H1 (cell line): ENCODE data around the gene ST6GALNAC3. TPM values are rescaled to one million over a fixed set of nuclear protein-coding genes. Genes with fewer than 3 reads are reported as not detected.

Experiments used
- CTCF ChIA-PET: fragments of 300-600 bp; sonication (Branson Sonifier 250); formaldehyde crosslinking; loops from one replicate; lab custom pipeline; 2021; ENCODE audit not compliant: partially characterized antibody; lab: Charles Lee
- POLR2A ChIA-PET: fragments of 300-600 bp; sonication (Branson Sonifier 250); formaldehyde crosslinking; loops from one replicate; lab custom pipeline; 2021; ENCODE audit warnings: inconsistent platforms; ENCODE audit not compliant: partially characterized antibody; lab: Charles Lee
- DNase-seq, 2 experiments: peaks; one replicate each; pipeline versions ENCODE4 v3.0.0 to v3.0.0-alpha.2; 2010 to 2022; ENCODE audit warnings: low spot score in 2 of 2, low read depth in 1 of 2, mixed read lengths in 1 of 2
- FAIRE-seq: peaks from 2 replicates; lab custom pipeline; 2011; peaks lifted over from hg19 to GRCh38; lab: Jason Lieb, UNC
- H2AFZ ChIP-seq: 2 replicates; pipeline ENCODE4 v1.8.1; 2012; ENCODE audit warnings: low read length, inconsistent platforms
- H2AK5ac ChIP-seq: 2 replicates; pipeline ENCODE4 v1.6.1; 2013; ENCODE audit warnings: low read depth, low read length
- H2BK120ac ChIP-seq: replicated peaks from 2 replicates; pipeline ENCODE3; 2013; ENCODE audit warnings: low read depth, low read length, inconsistent platforms
- H2BK12ac ChIP-seq: 2 replicates; pipeline ENCODE4 v1.6.1; 2013; ENCODE audit warnings: low read depth, low read length
- H2BK15ac ChIP-seq: 2 replicates; pipeline ENCODE4 v1.6.1; 2013; ENCODE audit warnings: low read length
- H2BK20ac ChIP-seq: 2 replicates; pipeline ENCODE4 v1.6.1; 2013; ENCODE audit warnings: low read length
- H2BK5ac ChIP-seq: 2 replicates; pipeline ENCODE4 v1.6.1; 2013; ENCODE audit warnings: low read depth, low read length
- H3K14ac ChIP-seq: 2 replicates; pipeline ENCODE4 v1.6.1; 2013; ENCODE audit warnings: inconsistent platforms; ENCODE audit not compliant: insufficient read length
- H3K18ac ChIP-seq: 2 replicates; pipeline ENCODE4 v1.6.1; 2013; ENCODE audit warnings: low read length; ENCODE audit errors: extremely low read depth
- H3K23ac ChIP-seq: 2 replicates; pipeline ENCODE4 v1.6.1; 2013; ENCODE audit warnings: inconsistent platforms; ENCODE audit not compliant: insufficient read length
- H3K23me2 ChIP-seq: 2 replicates; pipeline ENCODE4 v1.6.1; 2013; ENCODE audit warnings: low read depth, low read length
- H3K27ac ChIP-seq: 2 replicates; pipeline ENCODE4 v1.6.1; 2011; ENCODE audit warnings: low read depth, low read length, inconsistent platforms
- H3K27me3 ChIP-seq, 4 experiments: replicated peaks in 1 of 4; 1 replicate in 1 of 4; 2 replicates in 3 of 4; pipeline versions ENCODE4 v1.6.1 to v1.8.1; 2011 to 2013; ENCODE audit warnings: low read length in 3 of 4, mild to moderate bottlenecking in 3 of 4, inconsistent platforms in 2 of 4, mixed read lengths in 2 of 4, moderate library complexity in 1 of 4; ENCODE audit not compliant: control insufficient read depth in 3 of 4, insufficient read depth in 3 of 4; ENCODE audit errors: extremely low read depth in 1 of 4
- H3K36me3 ChIP-seq, 4 experiments: 2 replicates each; pipeline versions ENCODE4 v1.6.1 to v1.8.1; 2011 to 2013; ENCODE audit warnings: mild to moderate bottlenecking in 4 of 4, low read length in 3 of 4, moderate library complexity in 2 of 4, control low read depth in 1 of 4, inconsistent platforms in 1 of 4; ENCODE audit not compliant: insufficient read depth in 4 of 4, control insufficient read depth in 2 of 4
- H3K4ac ChIP-seq: replicated peaks from 2 replicates; pipeline ENCODE3; 2013; ENCODE audit warnings: low read length, low read depth, mixed read lengths, inconsistent platforms; ENCODE audit not compliant: insufficient read length
- H3K4me1 ChIP-seq, 4 experiments: replicated peaks in 1 of 4; 1 replicate in 1 of 4; 2 replicates in 3 of 4; pipeline versions ENCODE4 v1.6.1 to v1.8.1; 2011 to 2013; ENCODE audit warnings: low read length in 3 of 4, inconsistent platforms in 2 of 4, mixed read lengths in 1 of 4; ENCODE audit not compliant: insufficient read depth in 4 of 4, control insufficient read depth in 3 of 4
- H3K4me2 ChIP-seq, 2 experiments: 2 replicates each; pipeline versions ENCODE4 v1.6.1 to v1.8.1; 2011 to 2013; ENCODE audit warnings: low read depth in 2 of 2, low read length in 2 of 2, control low read depth in 1 of 2, inconsistent platforms in 1 of 2, mild to moderate bottlenecking in 1 of 2; ENCODE audit not compliant: insufficient read depth in 1 of 2
- H3K4me3 ChIP-seq, 4 experiments: fragments of 200-600, 300-600 bp in 1 of 4; sonication (generic), shearing (Covaris generic), sonication (Bioruptor Twin) in 1 of 4; 2 replicates each; pipeline versions ENCODE4 v1.5.1 to v1.8.1; 2011 to 2016; ENCODE audit warnings: low read length in 4 of 4, low read depth in 3 of 4, control low read depth in 2 of 4, inconsistent platforms in 2 of 4, mild to moderate bottlenecking in 2 of 4, mixed read lengths in 1 of 4, moderate library complexity in 1 of 4; ENCODE audit not compliant: insufficient read depth in 2 of 4; ENCODE audit errors: extremely low read depth in 1 of 4
- H3K56ac ChIP-seq: replicated peaks from 2 replicates; pipeline ENCODE3; 2013; ENCODE audit warnings: low read depth, mild to moderate bottlenecking, mixed read lengths, low read length, inconsistent platforms; ENCODE audit not compliant: insufficient read length
- H3K79me1 ChIP-seq: 2 replicates; pipeline ENCODE4 v1.6.1; 2013; ENCODE audit warnings: low read depth, low read length, control low read depth
- H3K79me2 ChIP-seq, 2 experiments: 2 replicates each; pipeline versions ENCODE4 v1.6.1 to v1.8.1; 2012 to 2013; ENCODE audit warnings: low read length in 2 of 2, mild to moderate bottlenecking in 2 of 2, inconsistent platforms in 1 of 2; ENCODE audit not compliant: insufficient read depth in 2 of 2, control insufficient read depth in 1 of 2
- H3K9ac ChIP-seq, 4 experiments: replicated peaks in 1 of 4; 1 replicate in 1 of 4; 2 replicates in 3 of 4; pipeline versions ENCODE4 v1.6.1 to v1.8.1; 2011 to 2013; ENCODE audit warnings: low read depth in 3 of 4, low read length in 3 of 4, control low read depth in 2 of 4, mild to moderate bottlenecking in 2 of 4, moderate library complexity in 2 of 4, inconsistent platforms in 1 of 4; ENCODE audit errors: extremely low read depth in 1 of 4
- H3K9me3 ChIP-seq, 2 experiments: 2 replicates each; pipeline versions ENCODE4 v1.6.1 to v1.8.1; 2012 to 2013; ENCODE audit warnings: mild to moderate bottlenecking in 2 of 2, moderate library complexity in 2 of 2, control low read depth in 1 of 2, inconsistent platforms in 1 of 2, low read depth in 1 of 2, low read length in 1 of 2, mixed read lengths in 1 of 2; ENCODE audit not compliant: insufficient read depth in 2 of 2
- H4K20me1 ChIP-seq, 2 experiments: replicated peaks in 1 of 2; 2 replicates each; pipeline versions ENCODE3 to v1.8.1; 2011 to 2013; ENCODE audit warnings: inconsistent platforms in 2 of 2, low read length in 2 of 2, mild to moderate bottlenecking in 1 of 2; ENCODE audit not compliant: insufficient read depth in 2 of 2, control insufficient read depth in 1 of 2
- H4K5ac ChIP-seq: 2 replicates; pipeline ENCODE4 v1.6.1; 2013; ENCODE audit warnings: low read length, low read depth, mixed read lengths, inconsistent platforms; ENCODE audit not compliant: insufficient read length
- H4K8ac ChIP-seq: 2 replicates; pipeline ENCODE4 v1.8.0; 2013; ENCODE audit warnings: mild to moderate bottlenecking, moderate library complexity, low read length, inconsistent platforms; ENCODE audit not compliant: insufficient read depth; ENCODE audit errors: extremely low read depth
- H4K91ac ChIP-seq: replicated peaks from 2 replicates; pipeline ENCODE3; 2013; ENCODE audit warnings: low read length, mixed read lengths, inconsistent platforms; ENCODE audit not compliant: insufficient read length
- ZNF274 ChIP-seq: IDR thresholded peaks from 2 replicates; pipeline ENCODE4 v1.7.0; 2012; ENCODE audit warnings: low read length, borderline replicate concordance; ENCODE audit errors: extremely low read depth
- WGBS, 2 experiments: shearing (Covaris generic) in 1 of 2; methylation state at CpG; one replicate each; pipeline versions ENCODE4 v1.1.6 to v1.1.7; 2013 to 2015; ENCODE audit warnings: low lambda C conversion rate in 2 of 2, mixed read lengths in 2 of 2, inconsistent platforms in 1 of 2, low coverage in 1 of 2, missing lambda C conversion rate in 1 of 2; ENCODE audit not compliant: insufficient replicate concordance in 2 of 2, insufficient coverage in 1 of 2, insufficient read length in 1 of 2; ENCODE audit errors: extremely low coverage in 1 of 2, missing lambda C conversion rate in 1 of 2; 5-methylcytosine and 5-hydroxymethylcytosine counted together
- polyA plus RNA-seq, 7 experiments: library from polyadenylated mRNA; depleted of rRNA in 3 of 7; stranded (reverse) in 5 of 7; unstranded in 2 of 7; fragments of >200 nt in 5 of 7; fragments of 200-250 nt in 2 of 7; gene quantifications; 1 replicate in 5 of 7; 2 replicates in 1 of 7; 4 replicates in 1 of 7; pipeline versions ENCODE4 v1.2.1 to v1.2.3, GENCODE V29; 2011 to 2013; ENCODE audit warnings: missing spikeins in 2 of 7, mixed read lengths in 2 of 7
- total RNA-seq: library from RNA; stranded (reverse); fragmentation: NEBNext Ultra II Directional; extraction: Animal tissue kit (Norgen Biotek cat#: 25700); gene quantifications from 2 replicates; pipeline ENCODE4 v1.2.1, GENCODE V29; 2021

ST6GALNAC3 gene
- total and polyA plus RNA-seq, 2 of the 8 experiments (the other 6 are each of a cell fraction or from before 2014, with no cell fraction given), result 4.9 to 19.0 TPM

DNA sequence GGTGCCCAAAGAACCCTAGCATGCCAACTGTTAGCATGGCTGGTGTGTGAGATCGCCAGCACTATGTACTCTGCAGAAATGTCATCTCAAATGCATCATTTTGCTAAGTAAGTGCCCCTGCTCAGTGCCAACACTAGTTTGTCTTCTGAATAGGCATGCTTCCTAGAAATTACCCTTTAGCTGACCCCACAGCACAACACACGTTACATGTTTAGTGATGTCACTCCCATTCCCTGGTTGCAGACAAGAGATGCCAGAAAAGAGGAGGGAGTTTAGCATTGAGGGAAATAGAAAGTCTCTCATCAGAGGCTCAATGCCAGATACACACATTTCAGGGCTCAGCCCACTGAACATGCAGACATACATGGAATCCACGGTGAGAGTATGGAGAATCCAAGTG, 9.3 kb upstream of the ST6GALNAC3 start:
- H3K14ac ChIP-seq, result no peak overlapping the region
- DNase-seq (no peak), FAIRE-seq (no peak)
- no peaks in the 10 kb centered on the region for H4K20me1 ChIP-seq
- no peaks in the 10 kb centered on the region for H3K79me1 ChIP-seq
- H2BK12ac ChIP-seq, result no peak overlapping the region
- H3K4me3 ChIP-seq, result no peak overlapping the region
- no peak overlapping the region for H3K4me2 ChIP-seq
- no peak overlapping the region for H2AK5ac ChIP-seq
- CTCF ChIA-PET, result interaction anchor here (0.9 to 1.3 kb wide), 2 partner anchors 14 to 30 kb away, joined by 3 read pairs; no protein-coding TSS in a partner anchor
- no peak overlapping the region for H3K18ac ChIP-seq
- no peak overlapping the region for H3K23ac ChIP-seq
- H3K56ac ChIP-seq, result no peak overlapping the region
- H3K79me2 ChIP-seq, result no peaks in the 10 kb centered on the region
- H2BK20ac ChIP-seq, result no peak overlapping the region
- H2BK120ac ChIP-seq, result no peak overlapping the region
- peaks cover 0 to 2% (median 0%) of the 10 kb centered on the region in 4 experiments; a peak in 1 of 7 replicates for H3K27me3 ChIP-seq
- no peak for TF ChIP-seq ZNF274
- no peak overlapping the region for H3K9ac ChIP-seq
- POLR2A ChIA-PET, result no interaction called here
- no peaks in the 10 kb centered on the region for H3K9me3 ChIP-seq
- H4K91ac ChIP-seq, result no peak overlapping the region
- H4K5ac ChIP-seq, result no peak overlapping the region
- H3K4ac ChIP-seq, result no peak overlapping the region
- no peaks in the 10 kb centered on the region for H3K36me3 ChIP-seq
- WGBS, 2 experiments, result 92% methylated on average over 3 of the region's 3 CpGs; no CpG with 5 or more reads in 1 of the 2 experiments
- H2AFZ ChIP-seq, result no peak overlapping the region
- no peak overlapping the region for H4K8ac ChIP-seq
- no peak overlapping the region for H2BK15ac ChIP-seq
- H3K27ac ChIP-seq, result no peak overlapping the region
- no peak overlapping the region for H2BK5ac ChIP-seq
- no peaks in the 10 kb centered on the region for H3K23me2 ChIP-seq
- H3K4me1 ChIP-seq, result no peaks in the 10 kb centered on the region
